Measurements from ENCODE around the gene LOXL1.

The LOXL1 gene

DNA sequence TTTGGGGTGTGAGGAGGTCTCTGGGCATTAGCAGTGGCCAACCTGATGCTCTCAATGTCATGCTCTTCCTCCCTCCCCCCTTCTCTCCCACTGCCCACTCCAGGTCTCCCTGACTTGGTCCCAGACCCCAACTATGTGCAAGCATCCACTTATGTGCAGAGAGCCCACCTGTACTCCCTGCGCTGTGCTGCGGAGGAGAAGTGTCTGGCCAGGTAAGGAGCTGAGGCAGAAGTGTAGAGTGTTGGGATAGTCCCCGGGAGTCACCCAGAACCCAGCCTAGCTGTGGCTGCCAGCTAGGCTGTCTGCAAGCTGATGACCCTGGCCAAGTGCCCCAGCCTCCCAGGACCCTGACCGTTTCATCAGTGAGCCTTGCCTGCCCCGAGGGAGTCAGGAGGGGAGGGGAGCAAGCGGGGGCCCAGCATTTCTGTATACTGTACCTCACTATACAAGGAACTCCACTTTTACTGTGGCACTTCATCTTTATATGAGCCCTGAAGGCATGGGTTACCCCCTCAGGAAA, 16.5 kb downstream of the LOXL1 start:
- no peak for TF ChIP-seq CTCF (IDR thresholded peaks at IDR 0.05; ENCODE audit: low read depth, low read length)
- DNase-seq (ENCODE audit: extremely low read depth, low read depth): no peak

GRCh38 chr15:73944161-73945129, 18.2 kb downstream of the LOXL1 start:
- TF ChIP-seq CTCF (IDR thresholded peaks at IDR 0.05; ENCODE audit: low read depth, low read length): no peak
- DNase-seq (ENCODE audit: extremely low read depth, low read depth): no peak

DNA sequence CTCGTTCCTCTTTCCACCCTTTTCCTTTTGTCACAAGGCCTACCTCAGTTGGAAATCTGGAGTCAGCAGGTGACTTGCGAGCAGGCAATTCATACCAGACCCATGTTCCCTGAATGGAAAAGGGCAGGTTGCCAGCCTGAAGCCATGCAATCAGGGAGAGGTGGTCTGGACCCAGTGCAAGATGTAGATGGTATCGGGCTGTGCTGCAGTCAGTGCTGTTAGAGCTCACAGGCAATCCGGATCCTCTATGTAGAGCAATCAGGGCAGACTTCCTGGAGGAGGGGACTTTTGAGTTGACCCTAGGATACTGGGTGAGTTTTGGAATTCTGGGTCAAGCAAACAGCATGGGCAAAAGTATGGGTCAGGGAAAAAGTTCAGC, 18.9 kb downstream of the LOXL1 start:
- no peak for DNase-seq (ENCODE audit: extremely low read depth, low read depth)
- TF ChIP-seq CTCF (IDR thresholded peaks at IDR 0.05; ENCODE audit: low read depth, low read length): no peak

DNA sequence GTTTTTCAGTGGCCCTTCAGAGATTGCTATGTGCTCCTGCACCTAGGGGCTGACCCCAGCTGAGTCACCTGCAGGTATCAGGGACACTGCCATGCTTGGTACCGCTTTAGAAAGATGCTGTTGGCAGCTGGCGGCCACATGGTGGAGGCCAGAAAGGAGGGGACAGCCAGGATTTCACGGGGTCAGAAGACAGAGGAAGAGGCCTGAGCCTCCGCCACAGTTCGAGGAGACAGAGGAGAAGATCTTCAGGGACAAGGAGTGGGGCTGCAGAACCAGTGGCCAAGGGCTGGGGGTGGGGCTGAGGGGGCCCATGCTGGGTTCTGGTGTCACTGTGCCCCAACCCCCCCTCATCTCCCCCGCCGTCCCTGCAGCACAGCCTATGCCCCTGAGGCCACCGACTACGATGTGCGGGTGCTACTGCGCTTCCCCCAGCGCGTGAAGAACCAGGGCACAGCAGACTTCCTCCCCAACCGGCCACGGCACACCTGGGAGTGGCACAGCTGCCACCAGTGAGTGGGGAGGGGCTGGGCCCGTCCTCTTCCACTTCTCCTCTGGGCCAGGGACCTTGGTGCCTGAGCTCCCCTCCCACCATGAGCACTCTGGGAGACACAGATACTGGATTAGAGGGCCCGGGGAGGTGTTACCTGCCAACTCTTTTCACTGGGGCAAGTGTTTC, 19.9 kb downstream of the LOXL1 start:
- DNase-seq (ENCODE audit: extremely low read depth, low read depth): no peak
- TF ChIP-seq CTCF (IDR thresholded peaks at IDR 0.05; ENCODE audit: low read depth, low read length): no peak

GRCh38 chr15:73946795-73947370, 20.6 kb downstream of the LOXL1 start:
- no peak for TF ChIP-seq CTCF (IDR thresholded peaks at IDR 0.05; ENCODE audit: low read depth, low read length)
- no peak for DNase-seq (ENCODE audit: extremely low read depth, low read depth)

DNA sequence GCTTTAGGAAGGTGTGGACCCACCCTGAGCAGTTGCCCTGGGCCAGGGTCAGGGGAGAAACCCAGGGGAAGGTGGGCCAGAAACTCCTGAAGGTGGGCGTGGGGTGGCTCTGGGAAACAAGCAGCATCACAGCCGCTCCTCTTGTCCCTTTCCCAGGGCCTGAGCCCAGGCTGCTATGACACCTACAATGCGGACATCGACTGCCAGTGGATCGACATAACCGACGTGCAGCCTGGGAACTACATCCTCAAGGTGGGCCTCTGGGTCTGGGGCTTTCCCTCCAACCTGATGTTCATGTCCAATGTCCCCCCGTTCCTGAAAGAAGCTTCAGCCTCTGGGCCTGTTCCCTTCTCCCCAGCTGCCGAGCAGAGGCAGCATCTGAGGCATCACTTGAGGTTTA, 21.4 kb downstream of the LOXL1 start:
- TF ChIP-seq CTCF (IDR thresholded peaks at IDR 0.05; ENCODE audit: low read depth, low read length): no peak
- DNase-seq (ENCODE audit: extremely low read depth, low read depth): no peak

Data from AG09319 (cell line).